Stimulated activated CD4-positive, alpha-beta T cell treated with anti-CD3 and anti-CD28 coated beads, TNF-alpha, amount 100 ng/mL, for 48 hours (primary cell): ENCODE results near the gene SLC19A1.

Experiments
- DNase-seq, 3 donors: peaks; one replicate each; pipeline ENCODE4 v3.0.0-alpha.2; 2020; ENCODE audit warnings: low read depth in 3 of 3

The SLC19A1 gene

GRCh38 chr21:45542242-45542666 is at the start of gene SLC19A1:
SLC19A1 (minus strand) TSS chr21:45542440; CDS start chr21:45537959, 4,481 bp downstream.
- DNase-seq = peak in 2 of 3 donors; percentile 57 to 76

- no peak for DNase-seq
These were observed 49.5 kb upstream of the SLC19A1 start for GRCh38 chr21:45591619-45592207.

GRCh38 chr21:45590726-45591618 is 48.7 kb upstream of the SLC19A1 start:
- DNase-seq = peak; percentile 22 to 61 (median 54)

- DNase-seq = peak; percentile 71 to 79 (median 75)
These were observed 48.0 kb upstream of the SLC19A1 start for GRCh38 chr21:45590246-45590725.

- DNase-seq = no peak
These were observed 47.5 kb upstream of the SLC19A1 start for GRCh38 chr21:45589686-45590245.

GRCh38 chr21:45588871-45589491 is 46.7 kb upstream of the SLC19A1 start:
- no peak for DNase-seq

- no peak for DNase-seq
These were observed 46.0 kb upstream of the SLC19A1 start for GRCh38 chr21:45588086-45588825.

GRCh38 chr21:45586289-45586858 is 44.1 kb upstream of the SLC19A1 start:
- DNase-seq = no peak

GRCh38 chr21:45584786-45585185 is 42.5 kb upstream of the SLC19A1 start:
- DNase-seq = no peak

- no peak for DNase-seq
These were observed 41.7 kb upstream of the SLC19A1 start for GRCh38 chr21:45583831-45584509.

GRCh38 chr21:45582128-45582527 is 39.9 kb upstream of the SLC19A1 start:
- no peak for DNase-seq

GRCh38 chr21:45581322-45581712 is 39.1 kb upstream of the SLC19A1 start:
- DNase-seq = no peak

- no peak for DNase-seq
These were observed 38.5 kb upstream of the SLC19A1 start for GRCh38 chr21:45580576-45581321.

- DNase-seq = no peak
These were observed 37.9 kb upstream of the SLC19A1 start for GRCh38 chr21:45580181-45580575.

GRCh38 chr21:45579383-45580180 is 37.3 kb upstream of the SLC19A1 start:
- no peak for DNase-seq

- DNase-seq = no peak
These were observed 36.7 kb upstream of the SLC19A1 start for GRCh38 chr21:45578811-45579381.

- DNase-seq = no peak
These were observed 36.0 kb upstream of the SLC19A1 start for GRCh38 chr21:45578176-45578801.

GRCh38 chr21:45577801-45578175 is 35.5 kb upstream of the SLC19A1 start:
- no peak for DNase-seq
